ENCODE measurements around the gene GUCA2B.

GUCA2B gene

GRCh38 chr1:42148166-42148565 lies 5.0 kb upstream of the GUCA2B start:
- H3K79me1 ChIP-seq (ENCODE audit: low read length): no peaks in the 10 kb centered on the region
- H3K4me3 ChIP-seq (ENCODE audit: low read length): no peak overlapping the region
- H3K79me2 ChIP-seq (ENCODE audit: control insufficient read depth, insufficient read depth, low read length): no peaks in the 10 kb centered on the region
- no peak for DNase-seq
- no peak overlapping the region for H2BK120ac ChIP-seq (ENCODE audit: low read depth, low read length)
- H3K4ac ChIP-seq (ENCODE audit: low read depth, low read length): no peak overlapping the region
- no peak overlapping the region for H3K18ac ChIP-seq (ENCODE audit: low read length)
- H3K27me3 ChIP-seq (ENCODE audit: insufficient read depth, low read length, poor library complexity): peaks cover 2% of the 10 kb centered on the region
- H2AK5ac ChIP-seq (ENCODE audit: low read length): no peak overlapping the region
- no CpG with 5 or more reads among the region's 1 CpG for WGBS (ENCODE audit: extremely low coverage, insufficient coverage, low lambda C conversion rate)
- no peak overlapping the region for H2BK15ac ChIP-seq (replicated peaks; ENCODE audit: low read depth)
- H2BK5ac ChIP-seq (ENCODE audit: low read length): no peak overlapping the region
- no peaks in the 10 kb centered on the region for H3K36me3 ChIP-seq (ENCODE audit: control insufficient read depth, insufficient read depth, low read length)
- H4K8ac ChIP-seq (ENCODE audit: low read depth, low read length): no peak overlapping the region
- H3K56ac ChIP-seq (ENCODE audit: low read length): no peak overlapping the region
- no peak overlapping the region for H3K4me2 ChIP-seq (ENCODE audit: low read length)
- no peak overlapping the region for H3K23ac ChIP-seq (ENCODE audit: low read length)
- no peak overlapping the region for H3K27ac ChIP-seq (ENCODE audit: low read depth, low read length)
- H4K5ac ChIP-seq (ENCODE audit: low read length): no peak overlapping the region
- H3K9ac ChIP-seq (ENCODE audit: low read length): no peak overlapping the region
- H3K4me1 ChIP-seq (ENCODE audit: control insufficient read depth, low read depth, low read length): no peaks in the 10 kb centered on the region

- no peaks in the 10 kb centered on the region for H3K79me1 ChIP-seq (ENCODE audit: low read length)
- H3K4ac ChIP-seq (ENCODE audit: low read depth, low read length): no peak overlapping the region
- no peak overlapping the region for H3K9ac ChIP-seq (ENCODE audit: low read length)
- peaks cover 2% of the 10 kb centered on the region for H3K27me3 ChIP-seq (ENCODE audit: insufficient read depth, low read length, poor library complexity)
- no peak overlapping the region for H2BK120ac ChIP-seq (ENCODE audit: low read depth, low read length)
- H3K18ac ChIP-seq (ENCODE audit: low read length): no peak overlapping the region
- no peak overlapping the region for H3K27ac ChIP-seq (ENCODE audit: low read depth, low read length)
- no CpG with 5 or more reads among the region's 5 CpGs for WGBS (ENCODE audit: extremely low coverage, insufficient coverage, low lambda C conversion rate)
- no peaks in the 10 kb centered on the region for H3K4me1 ChIP-seq (ENCODE audit: control insufficient read depth, low read depth, low read length)
- no peak overlapping the region for H2AK5ac ChIP-seq (ENCODE audit: low read length)
- H2BK5ac ChIP-seq (ENCODE audit: low read length): no peak overlapping the region
- no peak overlapping the region for H4K5ac ChIP-seq (ENCODE audit: low read length)
- no peak overlapping the region for H2BK15ac ChIP-seq (replicated peaks; ENCODE audit: low read depth)
- no peak overlapping the region for H3K4me3 ChIP-seq (ENCODE audit: low read length)
- H4K8ac ChIP-seq (ENCODE audit: low read depth, low read length): no peak overlapping the region
- H3K36me3 ChIP-seq (ENCODE audit: control insufficient read depth, insufficient read depth, low read length): no peaks in the 10 kb centered on the region
- no peak for DNase-seq
- no peak overlapping the region for H3K4me2 ChIP-seq (ENCODE audit: low read length)
- H3K23ac ChIP-seq (ENCODE audit: low read length): no peak overlapping the region
- H3K79me2 ChIP-seq (ENCODE audit: control insufficient read depth, insufficient read depth, low read length): no peaks in the 10 kb centered on the region
- no peak overlapping the region for H3K56ac ChIP-seq (ENCODE audit: low read length)
These were observed 2.6 kb upstream of the GUCA2B start for GRCh38 chr1:42150651-42151050.

- Histone ChIP-seq H3K36me3 (ENCODE audit: control insufficient read depth, insufficient read depth, low read length) (no peaks in the 10 kb centered on the region), H2BK15ac (replicated peaks; ENCODE audit: low read depth) (no peak overlapping the region), H3K56ac (ENCODE audit: low read length) (no peak overlapping the region), H4K8ac (ENCODE audit: low read depth, low read length) (no peak overlapping the region), H2AK5ac (ENCODE audit: low read length) (no peak overlapping the region), H3K79me1 (ENCODE audit: low read length) (no peaks in the 10 kb centered on the region), H4K5ac (ENCODE audit: low read length) (no peak overlapping the region), H3K27ac (ENCODE audit: low read depth, low read length) (no peak overlapping the region), H3K4me2 (ENCODE audit: low read length) (no peak overlapping the region), H3K18ac (ENCODE audit: low read length) (no peak overlapping the region), H3K27me3 (ENCODE audit: insufficient read depth, low read length, poor library complexity) (peaks cover 2% of the 10 kb centered on the region), H3K23ac (ENCODE audit: low read length) (no peak overlapping the region), H3K79me2 (ENCODE audit: control insufficient read depth, insufficient read depth, low read length) (no peaks in the 10 kb centered on the region), H3K4ac (ENCODE audit: low read depth, low read length) (no peak overlapping the region), H2BK5ac (ENCODE audit: low read length) (no peak overlapping the region), H3K4me3 (ENCODE audit: low read length) (no peak overlapping the region), H3K9ac (ENCODE audit: low read length) (no peak overlapping the region), H3K4me1 (ENCODE audit: control insufficient read depth, low read depth, low read length) (no peaks in the 10 kb centered on the region), H2BK120ac (ENCODE audit: low read depth, low read length) (no peak overlapping the region)
- DNase-seq: no peak
- no CpG with 5 or more reads among the region's 3 CpGs for WGBS (ENCODE audit: extremely low coverage, insufficient coverage, low lambda C conversion rate)
These were observed 1.1 kb upstream of the GUCA2B start for GRCh38 chr1:42152119-42152518.

GRCh38 chr1:42153624-42154023 lies 414 bp downstream of the GUCA2B start:
- Histone ChIP-seq H4K5ac (ENCODE audit: low read length) (no peak overlapping the region), H3K23ac (ENCODE audit: low read length) (no peak overlapping the region), H3K18ac (ENCODE audit: low read length) (no peak overlapping the region), H2BK15ac (replicated peaks; ENCODE audit: low read depth) (no peak overlapping the region), H4K8ac (ENCODE audit: low read depth, low read length) (no peak overlapping the region), H3K4me2 (ENCODE audit: low read length) (no peak overlapping the region), H2BK120ac (ENCODE audit: low read depth, low read length) (no peak overlapping the region), H3K36me3 (ENCODE audit: control insufficient read depth, insufficient read depth, low read length) (no peaks in the 10 kb centered on the region), H3K4me1 (ENCODE audit: control insufficient read depth, low read depth, low read length) (no peaks in the 10 kb centered on the region), H3K27me3 (ENCODE audit: insufficient read depth, low read length, poor library complexity) (peaks cover 2% of the 10 kb centered on the region), H3K9ac (ENCODE audit: low read length) (no peak overlapping the region), H3K4ac (ENCODE audit: low read depth, low read length) (no peak overlapping the region), H2BK5ac (ENCODE audit: low read length) (no peak overlapping the region), H3K27ac (ENCODE audit: low read depth, low read length) (no peak overlapping the region), H3K79me2 (ENCODE audit: control insufficient read depth, insufficient read depth, low read length) (no peaks in the 10 kb centered on the region), H3K79me1 (ENCODE audit: low read length) (no peaks in the 10 kb centered on the region), H2AK5ac (ENCODE audit: low read length) (no peak overlapping the region), H3K56ac (ENCODE audit: low read length) (no peak overlapping the region), H3K4me3 (ENCODE audit: low read length) (no peak overlapping the region)
- no peak for DNase-seq
- WGBS (ENCODE audit: extremely low coverage, insufficient coverage, low lambda C conversion rate): no CpG with 5 or more reads among the region's 6 CpGs

- Histone ChIP-seq H2BK5ac (ENCODE audit: low read length) (no peak overlapping the region), H2AK5ac (ENCODE audit: low read length) (no peak overlapping the region), H3K27ac (ENCODE audit: low read depth, low read length) (no peak overlapping the region), H4K5ac (ENCODE audit: low read length) (no peak overlapping the region), H3K56ac (ENCODE audit: low read length) (no peak overlapping the region), H3K79me2 (ENCODE audit: control insufficient read depth, insufficient read depth, low read length) (no peaks in the 10 kb centered on the region), H3K36me3 (ENCODE audit: control insufficient read depth, insufficient read depth, low read length) (no peaks in the 10 kb centered on the region), H3K4me3 (ENCODE audit: low read length) (no peak overlapping the region), H3K4me2 (ENCODE audit: low read length) (no peak overlapping the region), H3K4ac (ENCODE audit: low read depth, low read length) (no peak overlapping the region), H2BK120ac (ENCODE audit: low read depth, low read length) (no peak overlapping the region), H3K9ac (ENCODE audit: low read length) (no peak overlapping the region), H3K79me1 (ENCODE audit: low read length) (no peaks in the 10 kb centered on the region), H2BK15ac (replicated peaks; ENCODE audit: low read depth) (no peak overlapping the region), H3K18ac (ENCODE audit: low read length) (no peak overlapping the region), H3K4me1 (ENCODE audit: control insufficient read depth, low read depth, low read length) (no peaks in the 10 kb centered on the region), H4K8ac (ENCODE audit: low read depth, low read length) (no peak overlapping the region), H3K27me3 (ENCODE audit: insufficient read depth, low read length, poor library complexity) (peaks cover 2% of the 10 kb centered on the region), H3K23ac (ENCODE audit: low read length) (no peak overlapping the region)
- no CpG with 5 or more reads among the region's 13 CpGs for WGBS (ENCODE audit: extremely low coverage, insufficient coverage, low lambda C conversion rate)
- no peak for DNase-seq
These were observed 1.5 kb downstream of the GUCA2B start for GRCh38 chr1:42154685-42155084.

- no peak overlapping the region for H3K18ac ChIP-seq (ENCODE audit: low read length)
- no peak overlapping the region for H2BK5ac ChIP-seq (ENCODE audit: low read length)
- H3K4me1 ChIP-seq (ENCODE audit: control insufficient read depth, low read depth, low read length): no peaks in the 10 kb centered on the region
- no peak overlapping the region for H3K9ac ChIP-seq (ENCODE audit: low read length)
- H3K23ac ChIP-seq (ENCODE audit: low read length): no peak overlapping the region
- H4K5ac ChIP-seq (ENCODE audit: low read length): no peak overlapping the region
- no peak for DNase-seq
- H3K27me3 ChIP-seq (ENCODE audit: insufficient read depth, low read length, poor library complexity): peaks cover 2% of the 10 kb centered on the region
- H3K79me2 ChIP-seq (ENCODE audit: control insufficient read depth, insufficient read depth, low read length): no peaks in the 10 kb centered on the region
- no peak overlapping the region for H3K4ac ChIP-seq (ENCODE audit: low read depth, low read length)
- H3K4me2 ChIP-seq (ENCODE audit: low read length): no peak overlapping the region
- H2AK5ac ChIP-seq (ENCODE audit: low read length): no peak overlapping the region
- H2BK15ac ChIP-seq (replicated peaks; ENCODE audit: low read depth): no peak overlapping the region
- no peak overlapping the region for H3K4me3 ChIP-seq (ENCODE audit: low read length)
- H3K79me1 ChIP-seq (ENCODE audit: low read length): no peaks in the 10 kb centered on the region
- H4K8ac ChIP-seq (ENCODE audit: low read depth, low read length): no peak overlapping the region
- H3K27ac ChIP-seq (ENCODE audit: low read depth, low read length): no peak overlapping the region
- H3K36me3 ChIP-seq (ENCODE audit: control insufficient read depth, insufficient read depth, low read length): no peaks in the 10 kb centered on the region
- WGBS (ENCODE audit: extremely low coverage, insufficient coverage, low lambda C conversion rate): no CpG with 5 or more reads among the region's 12 CpGs
- no peak overlapping the region for H3K56ac ChIP-seq (ENCODE audit: low read length)
- no peak overlapping the region for H2BK120ac ChIP-seq (ENCODE audit: low read depth, low read length)
These were observed 2.2 kb downstream of the GUCA2B start for GRCh38 chr1:42155362-42155761.

Measured in mesendoderm (in vitro differentiated cells).